ENCODE data around the gene LY9.

- TF ChIP-seq CTCF (IDR thresholded peaks at IDR 0.05) (no peak), ZFX (IDR thresholded peaks at IDR 0.05; ENCODE audit: borderline replicate concordance) (no peak)
Measured at GRCh38 chr1:160755911-160756848, 39.8 kb upstream of the LY9 start.
